Renal cortical epithelial cell (primary cell): Measurements from ENCODE around the gene MTA2. TPM values are rescaled to one million over a fixed set of nuclear protein-coding genes. Genes with fewer than 3 reads are reported as not detected.
A peak's percentile ranks its signal among the peaks of the same experiment; 100 is the strongest.

ENCODE experiments used
- DNase-seq: peaks from one replicate; pipeline ENCODE4 v3.0.0-alpha.2; 2011; ENCODE audit warnings: low read depth
- total RNA-seq: library from RNA; depleted of rRNA; stranded (reverse); fragments of >200 nt; gene quantifications from 2 replicates; pipeline ENCODE4 v1.2.3, GENCODE V29; 2014

Gene MTA2
- total RNA-seq, 1 donor from 2014 or later, result 121 TPM

- peak; percentile 58 for DNase-seq
These were observed 54.6 kb downstream of the MTA2 start for GRCh38 chr11:62546929-62547625.

GRCh38 chr11:62546244-62546928 is 55.3 kb downstream of the MTA2 start, which contains the start of gene AHNAK:
TSS of gene AHNAK (minus strand) at chr11:62546806. CDS start at chr11:62536098, 10,708 bp downstream.
- DNase-seq, result no peak

GRCh38 chr11:62545437-62546243 is 56.0 kb downstream of the MTA2 start:
- peak; percentile 84 for DNase-seq

- no peak for DNase-seq
These were observed 56.9 kb downstream of the MTA2 start for GRCh38 chr11:62544581-62545436.

GRCh38 chr11:62543680-62544444 is 57.8 kb downstream of the MTA2 start:
- no peak for DNase-seq

Other genes starting within 250 kb of the MTA2 start
- not detected in 2 replicates for gene SCGB1A1, start 182.8 kb downstream of the MTA2 start, total RNA-seq
- gene AHNAK, start 55.1 kb downstream of the MTA2 start, total RNA-seq, result 409 and 1,601 TPM in 2 replicates
- gene EEF1G, start 28.0 kb downstream of the MTA2 start, total RNA-seq, result 1,513 and 1,623 TPM in 2 replicates
- gene TUT1, start 10.3 kb downstream of the MTA2 start, total RNA-seq, result 5.9 and 12.7 TPM in 2 replicates
- 14.9 and 29.7 TPM in 2 replicates for gene EML3, start 10.9 kb upstream of the MTA2 start, total RNA-seq
- 0.87 and 2.5 TPM in 2 replicates for gene ROM1, start 11.4 kb upstream of the MTA2 start, total RNA-seq
- 37.2 and 39.6 TPM in 2 replicates for gene B3GAT3, start 20.1 kb upstream of the MTA2 start, total RNA-seq
- gene GANAB, start 44.7 kb upstream of the MTA2 start, total RNA-seq, result 146 and 347 TPM in 2 replicates
- 28.1 and 33.8 TPM in 2 replicates for gene INTS5, start 51.4 kb upstream of the MTA2 start, total RNA-seq
- gene C11orf98, start 63.3 kb upstream of the MTA2 start, total RNA-seq, result 20.8 and 33.9 TPM in 2 replicates
- gene CSKMT, start 63.4 kb upstream of the MTA2 start, total RNA-seq, result 3.6 and 13.5 TPM in 2 replicates
- 4.1 and 6.1 TPM in 2 replicates for gene UQCC3, start 69.8 kb upstream of the MTA2 start, total RNA-seq
- gene LBHD1, start 70.4 kb upstream of the MTA2 start, total RNA-seq, result 3.9 and 5.0 TPM in 2 replicates
- 97.6 and 105 TPM in 2 replicates for gene UBXN1, start 77.2 kb upstream of the MTA2 start, total RNA-seq
- gene LRRN4CL, start 87.7 kb upstream of the MTA2 start, total RNA-seq, result 0.17 and 0.25 TPM in 2 replicates
- 47.8 and 50.4 TPM in 2 replicates for gene BSCL2, start 105.6 kb upstream of the MTA2 start, total RNA-seq
- gene GNG3, start 105.8 kb upstream of the MTA2 start, total RNA-seq, result not detected in 2 replicates
- gene HNRNPUL2, start 125.6 kb upstream of the MTA2 start, total RNA-seq, result 4.3 and 18.4 TPM in 2 replicates
- 25.0 and 25.1 TPM in 2 replicates for gene TTC9C, start 126.6 kb upstream of the MTA2 start, total RNA-seq
- 8.7 and 11.8 TPM in 2 replicates for gene ZBTB3, start 152.3 kb upstream of the MTA2 start, total RNA-seq
- 46.0 and 78.3 TPM in 2 replicates for gene POLR2G, start 159.7 kb upstream of the MTA2 start, total RNA-seq
- 15.1 and 20.7 TPM in 2 replicates for gene TAF6L, start 169.5 kb upstream of the MTA2 start, total RNA-seq
- 26.6 and 46.4 TPM in 2 replicates for gene TMEM179B, start 185.5 kb upstream of the MTA2 start, total RNA-seq
- 15.1 and 29.3 TPM in 2 replicates for gene TMEM223, start 190.1 kb upstream of the MTA2 start, total RNA-seq
- 7.6 and 50.3 TPM in 2 replicates for gene NXF1, start 203.6 kb upstream of the MTA2 start, total RNA-seq
- gene STX5, start 230.2 kb upstream of the MTA2 start, total RNA-seq, result 23.1 and 38.8 TPM in 2 replicates
- not detected in 2 replicates for gene TEX54, start 231.0 kb upstream of the MTA2 start, total RNA-seq
- gene WDR74, start 237.7 kb upstream of the MTA2 start, total RNA-seq, result 42.8 and 59.9 TPM in 2 replicates